Stomach (tissue), 9 donors: ENCODE data around the gene FAM193B. TPM values are rescaled to one million over a fixed set of nuclear protein-coding genes. Genes with fewer than 3 reads are reported as not detected.

ENCODE experiments used
- DNase-seq, 2 donors: peaks; one replicate each; pipeline versions ENCODE4 v3.0.0 to v3.0.0-alpha.2; 2013 to 2019
- H3K27ac ChIP-seq, 5 donors: fragments of 200-600 bp in 4 of 5; sonication (generic) in 4 of 5; one replicate each; pipeline ENCODE4 v1.5.1; 2013 to 2019; ENCODE audit warnings: mild to moderate bottlenecking in 1 of 5, moderate library complexity in 1 of 5
- H3K27me3 ChIP-seq, 3 donors: fragments of 200-600 bp; sonication (generic); one replicate each; pipeline ENCODE4 v1.5.1; 2017 to 2019; ENCODE audit warnings: mixed run types in 1 of 3
- H3K36me3 ChIP-seq, 4 donors: fragments of 200-600 bp; sonication (generic); 1 replicate in 3 of 4; 2 replicates in 1 of 4; pipeline ENCODE4 v1.5.1; 2016 to 2019
- H3K4me1 ChIP-seq, 4 donors: fragments of 200-600 bp; sonication (generic); one replicate each; pipeline ENCODE4 v1.5.1; 2016 to 2019
- H3K4me3 ChIP-seq, 4 donors: fragments of 200-600 bp; sonication (generic) in 3 of 4; one replicate each; pipeline ENCODE4 v1.5.1; 2016 to 2019; ENCODE audit warnings: mild to moderate bottlenecking in 1 of 4
- H3K9me3 ChIP-seq, 4 donors: fragments of 200-600 bp; sonication (generic); one replicate each; pipeline ENCODE4 v1.5.1; 2016 to 2019
- EP300 ChIP-seq: sonication (generic); formaldehyde crosslinking; IDR thresholded peaks from one replicate; pipeline ENCODE4 v1.6.1; 2017; ENCODE audit warnings: antibody characterized with exemption
- POLR2A ChIP-seq, 4 donors: fragments of 450-650 bp; IDR thresholded peaks; one replicate each; pipeline ENCODE4 v1.6.1; 2016; ENCODE audit warnings: antibody characterized with exemption in 4 of 4, control low read depth in 2 of 4, mild to moderate bottlenecking in 1 of 4, moderate library complexity in 1 of 4
- POLR2AphosphoS5 ChIP-seq, 3 donors: sonication (generic); formaldehyde crosslinking; IDR thresholded peaks; one replicate each; pipeline ENCODE4 v1.6.1; 2016; ENCODE audit warnings: antibody characterized with exemption in 3 of 3
- WGBS, 5 donors: extraction: QIAGEN DNeasy Blood & Tissue Kit in 3 of 5; methylation state at CpG; one replicate each; pipeline versions ENCODE4 v1.1.5 to v1.1.7; 2013 to 2018; 5-methylcytosine and 5-hydroxymethylcytosine counted together
- intact Hi-C: fragments of 100-400 bp; cut with DNase I; formaldehyde crosslinking; loops from one replicate; pipeline ENCODE4 v1.15.1; 2023; ENCODE audit warnings: low total_unique reads
- polyA plus RNA-seq, 3 donors: library from polyadenylated mRNA; stranded (reverse); fragments of 200-250 nt; gene quantifications; one replicate each; pipeline ENCODE4 v1.2.3, GENCODE V29; 2013
- total RNA-seq, 5 donors: library from RNA; depleted of rRNA; stranded (reverse); fragments of >200 nt; gene quantifications; one replicate each; pipeline versions ENCODE4 v1.1.0 to v1.2.3, GENCODE V29; 2014 to 2016
- TF ChIP-seq, protein P1 (sequence below), 7 experiments: fragments of 450-650 bp in 4 of 7; fragments of 200-600 bp in 3 of 7; sonication (generic) in 3 of 7; IDR thresholded peaks; one replicate each; pipeline ENCODE4 v1.5.1; 2016 to 2019; ENCODE audit warnings: antibody characterized with exemption in 7 of 7, control low read depth in 2 of 7, mild to moderate bottlenecking in 1 of 7
- donor health status: healthy with polysubstance abuse.
- donor health status: Bipolar disorder and iron deficiency.
- donor health status: healthy.

The FAM193B gene
- total and polyA plus RNA-seq, 8 donors, result 40.4 to 316 (median 138) TPM

- DNase-seq, result peak in 1 of 2 donors; percentile 68
- Histone ChIP-seq H3K4me1 (peaks cover 47 to 83% (median 67%) of the 10 kb centered on the region in 4 donors), H3K4me3 (peak overlapping the region; percentile 63 to 85 (median 82)), H3K27ac (peak overlapping the region; percentile 60 to 97 (median 90)), H3K27me3 (no peaks in the 10 kb centered on the region), H3K36me3 (peaks cover 4 to 17% (median 13%) of the 10 kb centered on the region in 4 donors), H3K9me3 (no peaks in the 10 kb centered on the region)
- TF ChIP-seq, protein P1, sequence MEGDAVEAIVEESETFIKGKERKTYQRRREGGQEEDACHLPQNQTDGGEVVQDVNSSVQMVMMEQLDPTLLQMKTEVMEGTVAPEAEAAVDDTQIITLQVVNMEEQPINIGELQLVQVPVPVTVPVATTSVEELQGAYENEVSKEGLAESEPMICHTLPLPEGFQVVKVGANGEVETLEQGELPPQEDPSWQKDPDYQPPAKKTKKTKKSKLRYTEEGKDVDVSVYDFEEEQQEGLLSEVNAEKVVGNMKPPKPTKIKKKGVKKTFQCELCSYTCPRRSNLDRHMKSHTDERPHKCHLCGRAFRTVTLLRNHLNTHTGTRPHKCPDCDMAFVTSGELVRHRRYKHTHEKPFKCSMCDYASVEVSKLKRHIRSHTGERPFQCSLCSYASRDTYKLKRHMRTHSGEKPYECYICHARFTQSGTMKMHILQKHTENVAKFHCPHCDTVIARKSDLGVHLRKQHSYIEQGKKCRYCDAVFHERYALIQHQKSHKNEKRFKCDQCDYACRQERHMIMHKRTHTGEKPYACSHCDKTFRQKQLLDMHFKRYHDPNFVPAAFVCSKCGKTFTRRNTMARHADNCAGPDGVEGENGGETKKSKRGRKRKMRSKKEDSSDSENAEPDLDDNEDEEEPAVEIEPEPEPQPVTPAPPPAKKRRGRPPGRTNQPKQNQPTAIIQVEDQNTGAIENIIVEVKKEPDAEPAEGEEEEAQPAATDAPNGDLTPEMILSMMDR (IDR thresholded peaks at IDR 0.05), result peak in 1 of 7 experiments; percentile 30
- TF ChIP-seq POLR2A (IDR thresholded peaks at IDR 0.05) (no peak), EP300 (no peak)
- 13 to 33% (median 23%) methylated on average over 6 to 12 of the region's 12 CpGs for WGBS, 5 donors
- intact Hi-C loops, result no loop called here
Observed at GRCh38 chr5:177496070-177496726, 58.2 kb downstream of the FAM193B start.

DNA sequence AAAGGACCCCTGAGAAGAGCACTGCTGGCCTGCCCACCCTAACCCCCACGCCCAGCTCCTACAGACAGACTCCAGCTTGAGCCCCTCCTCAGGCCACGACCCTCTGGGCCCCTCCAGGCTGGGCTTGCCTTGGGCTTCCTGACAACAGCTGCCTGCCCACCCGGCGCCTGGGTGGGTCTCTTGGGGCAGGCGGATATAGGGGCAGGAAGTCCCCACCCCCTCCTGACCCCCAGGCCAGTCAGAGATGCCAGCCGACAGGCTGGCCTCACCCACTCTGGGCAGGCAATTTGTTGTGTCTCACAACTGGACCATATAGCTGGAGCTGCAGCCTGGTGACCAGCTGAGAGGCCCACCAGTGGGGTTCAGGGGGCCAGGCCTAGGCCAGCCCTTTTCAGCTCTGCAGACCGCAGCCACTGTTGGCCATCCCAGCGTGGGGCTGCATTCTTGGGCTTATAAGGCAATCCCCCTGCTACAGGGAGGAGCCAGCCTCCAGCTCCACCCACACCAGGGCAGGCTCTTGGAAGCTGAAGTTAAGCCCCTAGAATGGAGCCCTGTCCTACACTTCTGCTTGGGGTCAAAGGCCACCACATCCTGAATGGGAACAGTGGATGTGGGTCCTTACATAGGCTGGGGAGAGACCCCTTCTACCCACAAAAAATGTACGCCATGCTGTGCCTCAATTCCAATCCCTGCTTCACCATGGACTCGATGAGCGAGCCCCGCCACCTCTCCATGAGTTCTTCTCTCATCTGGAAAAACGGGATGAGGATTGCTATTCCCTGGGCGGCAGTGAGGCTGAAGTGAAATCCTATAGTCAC, 58.9 kb downstream of the FAM193B start:
- H3K4me3 ChIP-seq, result peak overlapping the region; percentile 63 to 85 (median 82)
- 53 to 79% (median 72%) methylated on average over 9 to 14 of the region's 14 CpGs for WGBS, 5 donors
- intact Hi-C loops, result no loop called here
- no peaks in the 10 kb centered on the region for H3K27me3 ChIP-seq
- H3K27ac ChIP-seq, result peak overlapping the region; percentile 60 to 97 (median 90)
- DNase-seq, result peak; percentile 42 to 90
- peaks cover 9 to 25% (median 20%) of the 10 kb centered on the region in 4 donors for H3K36me3 ChIP-seq
- H3K4me1 ChIP-seq, result peaks cover 47 to 82% (median 65%) of the 10 kb centered on the region in 4 donors
- no peak for TF ChIP-seq EP300
- TF ChIP-seq POLR2AphosphoS5 (IDR thresholded peaks at IDR 0.05), result peak in 2 of 3 donors; percentile 24 to 38
- no peaks in the 10 kb centered on the region for H3K9me3 ChIP-seq

- intact Hi-C loops, result no loop called here
- 25 to 71% (median 39%) methylated on average over 6 to 11 of the region's 11 CpGs for WGBS, 5 donors
- peaks cover 53 to 88% (median 70%) of the 10 kb centered on the region in 4 donors for H3K4me1 ChIP-seq
- TF ChIP-seq EP300, result no peak
- no peak for TF ChIP-seq POLR2A (IDR thresholded peaks at IDR 0.05)
- TF ChIP-seq, protein P1 (IDR thresholded peaks at IDR 0.05), result peak in 1 of 7 experiments; percentile 13
- TF ChIP-seq POLR2AphosphoS5 (IDR thresholded peaks at IDR 0.05), result no peak
- H3K36me3 ChIP-seq, result peaks cover 9 to 33% (median 27%) of the 10 kb centered on the region in 4 donors
- no peaks in the 10 kb centered on the region for H3K9me3 ChIP-seq
- H3K27ac ChIP-seq, result peak overlapping the region; percentile 49 to 97 (median 90)
- H3K4me3 ChIP-seq, result peak overlapping the region; percentile 63 to 85 (median 82)
- no peaks in the 10 kb centered on the region for H3K27me3 ChIP-seq
- peak; percentile 47 to 93 for DNase-seq
Observed at GRCh38 chr5:177494346-177495195, 59.8 kb downstream of the FAM193B start.

DNA sequence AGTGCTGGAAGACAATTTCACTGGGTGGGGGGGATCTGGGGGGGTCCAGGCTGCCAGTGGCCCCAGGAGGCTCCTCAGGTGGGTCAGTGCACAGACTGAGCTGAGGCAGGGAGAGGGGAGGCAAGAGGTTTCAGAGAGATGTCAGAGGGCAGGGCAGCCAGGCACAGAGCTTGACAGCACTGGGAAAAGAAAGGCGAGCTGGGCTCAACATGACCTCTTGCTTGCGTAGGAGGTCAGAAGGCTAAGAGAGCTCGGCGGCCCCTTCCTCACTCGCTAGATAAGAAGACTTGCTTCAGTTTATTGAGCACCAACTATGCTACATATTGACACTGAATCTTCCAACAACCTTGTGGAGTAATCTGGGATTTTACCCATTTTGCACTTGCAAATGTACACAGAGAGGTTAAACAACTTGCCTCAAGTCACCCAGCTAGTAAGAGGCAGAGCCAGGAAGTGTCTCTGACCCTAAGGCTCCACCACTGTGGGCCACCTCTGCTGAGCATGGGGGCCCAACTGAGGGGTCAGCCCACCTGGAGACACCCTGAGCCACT, 60.5 kb downstream of the FAM193B start:
- 79 to 90% (median 86%) methylated on average over 5 of the region's 5 CpGs for WGBS, 5 donors
- H3K27me3 ChIP-seq, result no peaks in the 10 kb centered on the region
- H3K9me3 ChIP-seq, result no peaks in the 10 kb centered on the region
- intact Hi-C loops, result no loop called here
- H3K27ac ChIP-seq, result peak overlapping the region in 4 of 5 donors; percentile 89 to 97 (median 92)
- peak overlapping the region in 3 of 4 donors; percentile 8 to 84 (median 63) for H3K4me3 ChIP-seq
- TF ChIP-seq POLR2AphosphoS5 (IDR thresholded peaks at IDR 0.05) (no peak), EP300 (no peak), POLR2A (IDR thresholded peaks at IDR 0.05) (no peak)
- TF ChIP-seq, protein P1 (IDR thresholded peaks at IDR 0.05), result no peak
- DNase-seq, result no peak
- peaks cover 12 to 40% (median 34%) of the 10 kb centered on the region in 4 donors for H3K36me3 ChIP-seq
- H3K4me1 ChIP-seq, result peaks cover 57 to 96% (median 76%) of the 10 kb centered on the region in 4 donors
